GM19455 (cell line): Measurements from ENCODE around the gene KRT35.

Source experiments
- ATAC-seq: cut with Tn5 transposase; IDR thresholded peaks from one replicate; pipeline ENCODE4 v1.9.1; 2021; ENCODE audit not compliant: unreplicated experiment

KRT35 gene

GRCh38 chr17:41481036-41481435 lies at the start of gene KRT35:
TSS of gene KRT35 (minus strand) at chr17:41481151. CDS start at chr17:41481097, 54 bp downstream.
- ATAC-seq, result no peak

- no peak for ATAC-seq
These were observed 49.4 kb upstream of the KRT35 start for GRCh38 chr17:41530062-41531048.

DNA sequence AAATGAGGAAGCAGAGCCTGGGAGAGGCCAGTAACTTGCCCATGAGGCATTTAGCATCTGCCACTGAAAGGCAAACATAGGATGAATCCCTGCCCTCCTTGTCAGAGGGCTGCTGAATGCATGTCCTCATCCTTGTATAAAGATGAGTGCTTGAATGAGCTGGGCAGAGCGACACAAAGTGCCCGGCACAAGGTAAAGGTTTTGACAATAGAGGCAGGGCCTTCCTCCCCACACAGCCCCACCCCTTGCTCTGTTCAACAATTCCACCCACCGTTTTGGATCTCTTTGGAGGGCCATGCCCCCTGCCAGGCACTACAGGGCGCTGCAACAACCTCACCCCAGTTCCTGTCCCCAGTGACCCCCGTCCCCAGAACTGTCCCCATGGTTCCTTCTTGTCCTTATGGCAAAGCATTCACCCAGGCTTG lies 48.6 kb upstream of the KRT35 start:
- no peak for ATAC-seq

- ATAC-seq, result no peak
These were observed 48.0 kb upstream of the KRT35 start for GRCh38 chr17:41528959-41529353.

- no peak for ATAC-seq
These were observed 46.4 kb upstream of the KRT35 start for GRCh38 chr17:41527063-41528023.

DNA sequence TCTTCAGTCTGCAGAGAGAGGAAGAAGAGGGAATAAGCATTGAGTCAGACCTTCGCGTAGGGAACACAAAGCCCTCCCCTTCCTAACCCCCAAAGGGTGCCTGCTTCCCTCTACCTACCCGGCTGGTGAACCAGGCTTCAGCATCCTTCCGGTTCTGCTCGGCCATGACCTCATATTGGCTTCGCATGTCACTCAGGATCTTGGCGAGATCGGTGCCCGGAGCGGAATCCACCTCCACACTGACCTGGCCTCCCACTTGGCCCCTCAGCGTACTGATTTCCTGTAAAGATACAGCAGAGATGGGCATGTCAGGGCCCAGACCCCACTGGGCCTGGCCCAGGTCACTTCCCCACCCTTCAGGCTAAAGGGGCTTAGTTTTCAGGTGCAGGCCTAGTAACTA lies 43.3 kb upstream of the KRT35 start:
- ATAC-seq, result no peak

DNA sequence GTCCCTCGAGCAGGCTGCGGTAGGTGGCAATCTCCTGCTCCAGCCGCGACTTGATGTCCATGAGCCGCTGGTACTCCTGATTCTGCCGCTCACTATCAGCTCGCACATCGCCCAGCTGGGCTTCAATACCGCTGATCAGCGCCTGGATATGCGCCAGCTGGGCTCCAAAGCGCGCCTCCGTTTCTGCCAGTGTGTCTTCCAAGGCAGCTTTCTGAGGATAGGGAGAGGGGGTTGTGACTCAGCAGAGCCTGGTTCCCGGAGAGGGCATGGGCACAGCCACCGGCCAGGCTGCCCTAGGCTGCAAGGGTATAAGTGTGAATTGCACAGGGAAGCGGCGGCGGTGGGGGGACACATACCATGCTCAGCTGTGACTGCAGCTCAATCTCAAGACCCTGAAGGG lies 42.8 kb upstream of the KRT35 start:
- ATAC-seq, result no peak

DNA sequence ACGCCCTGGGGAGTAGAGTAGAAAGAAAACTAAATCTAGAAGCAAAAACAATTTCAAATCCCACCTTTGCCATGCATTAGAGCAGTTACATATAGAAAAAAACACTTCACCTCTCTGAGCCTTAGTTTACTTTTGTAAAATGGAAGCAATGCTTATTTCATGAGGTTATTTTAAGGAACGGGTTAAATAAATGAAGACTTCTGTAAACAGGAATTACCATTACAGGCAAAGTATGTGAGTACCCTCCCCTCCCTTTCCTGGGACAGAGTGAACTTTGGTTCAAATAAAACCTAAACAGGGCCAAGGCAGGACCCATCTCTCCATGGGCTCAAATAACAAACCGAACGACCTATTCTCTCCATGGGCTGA lies 42.3 kb upstream of the KRT35 start:
- no peak for ATAC-seq

DNA sequence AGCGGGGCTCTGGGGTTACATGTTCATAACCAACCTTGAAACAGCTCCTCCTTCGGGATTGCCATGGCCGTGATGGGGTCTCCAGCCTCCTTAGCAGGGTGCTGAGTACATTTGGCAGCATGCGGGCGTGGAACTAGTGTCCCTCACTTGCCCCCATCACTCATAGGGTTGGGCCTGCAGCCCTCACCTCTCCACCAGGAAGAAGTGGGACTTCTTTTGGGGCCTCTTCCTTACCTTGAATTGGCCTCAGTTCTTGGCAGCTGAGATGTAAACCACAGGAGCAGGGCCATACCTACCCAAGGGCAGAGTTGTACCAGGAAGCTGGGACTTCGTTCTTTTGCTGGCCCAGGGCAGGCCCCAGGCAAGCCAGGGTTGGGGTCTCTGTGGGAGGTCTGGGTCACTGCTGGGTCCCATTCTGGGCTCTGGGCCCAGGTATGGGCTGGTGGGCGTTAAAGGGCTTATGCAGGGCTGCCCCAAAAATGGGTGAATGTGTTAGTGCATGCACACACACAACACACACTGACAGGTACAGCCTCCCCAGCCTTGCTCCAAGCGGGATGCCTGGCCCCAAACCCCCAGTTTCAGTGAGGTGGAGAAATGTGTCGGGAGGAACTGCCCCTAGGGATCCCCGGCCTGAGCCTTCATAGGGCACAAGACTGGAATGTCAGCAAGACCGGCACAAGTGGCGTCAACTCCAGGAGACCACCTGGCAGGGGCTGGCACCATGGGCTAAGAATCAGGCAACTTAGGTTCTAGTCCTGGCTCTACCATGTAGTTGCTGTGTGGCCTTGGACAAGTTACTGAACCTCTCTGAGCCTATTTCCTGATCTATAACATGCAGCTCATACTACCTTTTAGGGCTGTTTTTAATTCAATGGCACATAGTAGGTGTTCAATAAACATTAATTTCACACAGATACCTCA lies 41.6 kb upstream of the KRT35 start:
- ATAC-seq, result no peak

DNA sequence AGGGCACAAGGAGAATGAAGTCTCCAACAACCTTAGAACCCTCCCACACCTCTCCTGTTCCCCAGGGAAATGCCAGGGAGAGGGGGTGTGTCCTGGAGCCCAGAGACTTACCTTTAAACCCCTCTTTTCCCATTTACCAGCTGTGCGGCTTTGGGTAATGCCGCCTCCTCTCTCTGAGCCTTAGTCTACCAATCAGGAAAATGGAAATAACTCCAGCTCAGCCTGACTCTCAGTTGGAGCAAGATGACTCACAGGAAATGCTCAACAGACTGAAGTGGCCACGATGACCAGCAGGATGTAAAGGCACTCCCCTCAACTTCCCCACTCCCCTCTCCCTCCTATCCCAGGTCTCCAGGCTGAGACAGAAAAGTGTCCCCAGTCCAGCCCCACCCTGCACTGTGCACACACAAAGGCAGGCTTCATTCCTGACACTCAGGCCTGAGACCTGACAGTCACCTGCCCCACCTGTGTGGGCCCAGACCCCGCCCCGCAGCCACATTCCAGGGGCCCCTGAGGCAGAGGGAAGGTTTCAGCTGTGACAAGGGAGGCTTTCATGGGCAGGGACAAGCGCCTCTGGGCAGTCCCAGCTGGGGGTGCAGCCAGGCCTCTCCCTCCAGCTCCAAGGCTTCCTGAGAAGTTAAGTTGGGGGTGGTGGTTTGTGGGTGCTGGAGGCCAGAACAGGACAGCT lies 40.8 kb upstream of the KRT35 start:
- no peak for ATAC-seq

- no peak for ATAC-seq
These were observed 40.0 kb upstream of the KRT35 start for GRCh38 chr17:41520821-41521521.

GRCh38 chr17:41519501-41520224 lies 38.7 kb upstream of the KRT35 start:
- ATAC-seq, result no peak

DNA sequence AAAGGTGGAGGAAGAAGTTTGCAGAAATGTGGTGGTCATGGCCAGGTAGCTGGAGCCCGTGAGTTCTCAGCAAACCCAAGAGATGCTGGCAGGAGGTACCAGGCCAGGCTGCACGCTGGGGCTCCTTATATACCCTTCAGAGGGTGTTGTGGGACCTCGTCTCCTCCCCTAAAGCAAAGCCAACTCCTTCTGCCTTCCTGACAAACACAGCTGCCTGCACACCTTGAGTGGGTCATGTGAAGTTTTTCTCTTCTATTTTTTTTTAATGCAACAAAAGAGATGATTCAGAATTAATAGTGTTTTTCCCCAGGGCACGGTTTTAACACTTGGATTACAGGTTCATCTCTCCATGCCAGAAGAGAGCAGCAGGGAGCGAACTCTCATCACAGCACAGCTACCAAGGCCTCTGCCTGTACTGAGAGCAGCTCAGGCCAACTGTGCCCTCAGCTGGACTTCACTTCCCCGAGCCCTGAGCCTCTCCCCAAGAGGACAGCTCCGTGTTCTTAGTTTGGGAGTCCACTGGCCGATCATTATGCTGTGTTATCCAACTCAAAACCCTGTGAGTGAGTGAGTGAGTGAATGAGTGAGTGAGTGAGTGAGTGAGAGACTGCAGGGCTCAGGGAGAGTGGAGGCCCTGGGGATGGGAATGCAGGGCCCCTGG lies 38.0 kb upstream of the KRT35 start, which contains the start of gene KRT15:
TSS of gene KRT15 (minus strand) at position 102 of the 661 bp plus-strand sequence. CDS start at position 39, 63 bp downstream.
- no peak for ATAC-seq

GRCh38 chr17:41518031-41518430 lies 37.1 kb upstream of the KRT35 start:
- ATAC-seq, result no peak

GRCh38 chr17:41516830-41517283 lies 35.9 kb upstream of the KRT35 start:
- ATAC-seq, result no peak

DNA sequence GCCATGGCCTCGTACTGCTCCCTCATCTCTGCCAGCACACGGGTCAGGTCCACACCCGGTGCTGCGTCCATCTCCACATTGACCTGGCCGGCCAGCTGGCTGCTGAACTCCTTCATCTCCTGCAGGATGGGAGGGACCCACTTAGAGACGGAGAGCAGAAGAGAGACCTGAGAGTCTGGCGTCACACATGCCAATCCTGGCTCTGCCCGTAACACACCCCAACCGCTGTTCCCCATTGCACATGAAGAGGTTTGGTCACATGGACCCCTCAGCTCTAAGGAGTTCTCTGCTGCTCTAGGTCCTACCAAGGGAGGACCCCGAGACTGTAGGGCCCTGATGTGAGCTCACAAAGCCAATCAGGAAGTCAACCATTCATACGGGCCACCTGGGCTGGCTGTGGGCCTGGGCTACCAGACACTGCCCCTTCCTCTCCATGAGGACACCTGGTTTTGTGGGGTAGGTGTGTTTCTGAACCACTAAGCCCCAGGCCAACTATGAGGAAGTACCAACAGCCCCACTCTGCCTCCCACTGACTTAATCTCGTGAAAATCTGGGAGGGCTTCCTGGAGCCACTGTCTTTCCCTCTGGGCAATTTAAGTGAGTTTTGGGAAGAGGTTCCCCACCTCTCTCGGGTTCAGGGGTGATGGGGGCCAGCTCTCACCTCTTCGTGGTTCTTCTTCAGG lies 35.3 kb upstream of the KRT35 start:
- no peak for ATAC-seq

DNA sequence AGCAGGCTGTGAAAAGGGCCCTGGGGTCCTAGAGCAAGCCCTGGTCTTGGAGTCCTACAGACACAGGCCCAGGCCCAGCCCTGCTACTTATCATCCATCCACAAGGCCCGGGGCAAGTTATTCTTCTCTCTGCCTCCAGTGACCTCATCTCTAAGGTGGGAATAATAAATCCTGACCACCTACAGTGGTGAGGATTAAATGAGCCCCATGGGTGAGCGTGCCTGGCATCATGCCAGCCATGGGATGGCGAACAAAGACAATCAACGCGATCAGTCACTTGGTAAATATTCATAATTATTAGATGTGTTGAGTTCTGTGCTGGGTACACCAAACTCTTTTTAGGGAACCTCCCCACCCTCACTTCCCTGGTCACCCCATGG lies 32.2 kb upstream of the KRT35 start:
- ATAC-seq, result no peak
